CD14-positive monocyte (primary cell): ENCODE measurements around the gene CREG2. TPM values are rescaled to one million over a fixed set of nuclear protein-coding genes. Genes with fewer than 3 reads are reported as not detected.

Experiments
- DNase-seq, 3 donors: peaks; one replicate each; pipeline ENCODE4 v3.0.0-alpha.2; 2011 to 2022
- H2AFZ ChIP-seq: 2 replicates; pipeline ENCODE4 v1.6.0; 2012; ENCODE audit warnings: mild to moderate bottlenecking, low read depth, low read length, inconsistent platforms; ENCODE audit not compliant: insufficient read depth, poor library complexity, severe bottlenecking
- H3K27ac ChIP-seq, 2 donors: 1 replicate in 1 of 2; 2 replicates in 1 of 2; pipeline ENCODE4 v1.5.1; 2012 to 2013; ENCODE audit warnings: low read length in 2 of 2, control low read depth in 1 of 2, inconsistent platforms in 1 of 2, low read depth in 1 of 2, mild to moderate bottlenecking in 1 of 2
- H3K27me3 ChIP-seq, 2 donors: one replicate each; pipeline versions ENCODE4 v1.6.0 to v1.6.1; 2011 to 2013; ENCODE audit warnings: low read length in 2 of 2; ENCODE audit not compliant: control insufficient read depth in 2 of 2, insufficient read depth in 2 of 2
- H3K36me3 ChIP-seq, 2 donors: replicated peaks in 1 of 2; 1 replicate in 1 of 2; 2 replicates in 1 of 2; pipeline versions ENCODE4 v1.5.1 to v1.6.1; 2012 to 2013; ENCODE audit warnings: low read length in 2 of 2, control low read depth in 1 of 2, inconsistent platforms in 1 of 2, mild to moderate bottlenecking in 1 of 2; ENCODE audit not compliant: insufficient read depth in 2 of 2, control insufficient read depth in 1 of 2
- H3K4me1 ChIP-seq, 2 donors: 1 replicate in 1 of 2; 2 replicates in 1 of 2; pipeline versions ENCODE4 v1.5.1 to v1.6.1; 2012 to 2013; ENCODE audit warnings: low read length in 2 of 2, control low read depth in 1 of 2, inconsistent platforms in 1 of 2, mild to moderate bottlenecking in 1 of 2, moderate library complexity in 1 of 2; ENCODE audit not compliant: insufficient read depth in 2 of 2, control insufficient read depth in 1 of 2
- H3K4me2 ChIP-seq: replicated peaks from 2 replicates; pipeline ENCODE3; 2012; ENCODE audit warnings: low read length, moderate library complexity, mild to moderate bottlenecking; ENCODE audit not compliant: poor library complexity, severe bottlenecking; ENCODE audit errors: extremely low read depth
- H3K4me3 ChIP-seq, 3 experiments: fragments of 200-600 bp in 1 of 3; sonication (generic) in 1 of 3; replicated peaks in 1 of 3; 1 replicate in 2 of 3; 2 replicates in 1 of 3; pipeline ENCODE4 v1.5.1; 2011 to 2013; ENCODE audit warnings: low read length in 3 of 3, mild to moderate bottlenecking in 3 of 3, control low read depth in 2 of 3, low read depth in 2 of 3, inconsistent platforms in 1 of 3, moderate library complexity in 1 of 3
- H3K79me2 ChIP-seq: 2 replicates; pipeline ENCODE4 v1.6.0; 2012; ENCODE audit warnings: mild to moderate bottlenecking, control low read depth, inconsistent platforms, low read length, moderate library complexity; ENCODE audit not compliant: insufficient read depth
- H3K9ac ChIP-seq: 2 replicates; pipeline ENCODE4 v1.6.0; 2017; ENCODE audit warnings: low read length, mild to moderate bottlenecking; ENCODE audit not compliant: insufficient read depth, poor library complexity, severe bottlenecking
- H3K9me3 ChIP-seq, 2 donors: replicated peaks in 1 of 2; 1 replicate in 1 of 2; 2 replicates in 1 of 2; pipeline versions ENCODE4 v1.5.1 to v1.6.1; 2012 to 2013; ENCODE audit warnings: low read length in 2 of 2, control low read depth in 1 of 2; ENCODE audit not compliant: control insufficient read depth in 1 of 2, insufficient read depth in 1 of 2
- H4K20me1 ChIP-seq: 2 replicates; pipeline ENCODE4 v1.6.0; 2012; ENCODE audit warnings: mild to moderate bottlenecking, low read length, control low read depth, moderate library complexity; ENCODE audit not compliant: insufficient read depth
- H3K27ac Mint-ChIP-seq, 7 donors: one replicate each; pipeline ENCODE4 v1.8.0; 2020; ENCODE audit warnings: mild to moderate bottlenecking in 7 of 7, mixed read lengths in 7 of 7, moderate library complexity in 6 of 7, inconsistent platforms in 2 of 7
- H3K27me3 Mint-ChIP-seq, 3 donors: one replicate each; pipeline ENCODE4 v1.8.0; 2021 to 2022; ENCODE audit warnings: low read depth in 3 of 3, mild to moderate bottlenecking in 3 of 3, mixed read lengths in 3 of 3, moderate library complexity in 3 of 3, inconsistent platforms in 1 of 3
- H3K36me3 Mint-ChIP-seq, 2 donors: one replicate each; pipeline ENCODE4 v1.8.0; 2020; ENCODE audit warnings: mixed read lengths in 2 of 2, inconsistent platforms in 1 of 2, mild to moderate bottlenecking in 1 of 2
- H3K4me1 Mint-ChIP-seq: one replicate; pipeline ENCODE4 v1.8.0; 2020; ENCODE audit warnings: mild to moderate bottlenecking, mixed read lengths
- H3K4me3 Mint-ChIP-seq, 2 donors: one replicate each; pipeline ENCODE4 v1.8.0; 2020; ENCODE audit warnings: mild to moderate bottlenecking in 2 of 2, mixed read lengths in 2 of 2, moderate library complexity in 1 of 2
- H3K9me3 Mint-ChIP-seq, 7 donors: one replicate each; pipeline ENCODE4 v1.8.0; 2020 to 2022; ENCODE audit warnings: mixed read lengths in 7 of 7, mild to moderate bottlenecking in 6 of 7, moderate library complexity in 6 of 7, inconsistent platforms in 2 of 7
- CTCF ChIP-seq: fragments of 200-600 bp; IDR thresholded peaks from one replicate; pipeline ENCODE4 v1.8.0; 2022; ENCODE audit warnings: antibody characterized with exemption, mild to moderate bottlenecking
- WGBS: methylation state at CpG from one replicate; pipeline ENCODE4 v1.1.5; 2013; ENCODE audit warnings: missing lambda C conversion rate; ENCODE audit not compliant: insufficient coverage; 5-methylcytosine and 5-hydroxymethylcytosine counted together
- intact Hi-C, 2 donors: fragments of 100-400 bp; cut with micrococcal nuclease; formaldehyde crosslinking; loops; one replicate each; pipeline versions ENCODE4 v1.15.0 to v1.15.1; 2023
- polyA plus RNA-seq, 3 donors: library from polyadenylated mRNA; depleted of rRNA in 1 of 3; unstranded in 2 of 3; stranded (reverse) in 1 of 3; fragments of 300-500 nt in 2 of 3; fragments of >200 nt in 1 of 3; fragmentation: Illumina TruSeq in 2 of 3; gene quantifications; 1 replicate in 2 of 3; 2 replicates in 1 of 3; pipeline ENCODE4 v1.2.3, GENCODE V29; 2012 to 2021

Gene CREG2
- polyA plus RNA-seq, 3 donors = not detected

- no peaks in the 10 kb centered on the region for H3K9me3 ChIP-seq
- no peak overlapping the region for H3K27ac ChIP-seq
- H3K27me3 Mint-ChIP-seq = peaks cover 0 to 4% (median 1%) of the 10 kb centered on the region in 3 donors
- peaks cover 19% of the 10 kb centered on the region for H3K4me1 Mint-ChIP-seq
- WGBS = 100% methylated on average over 3 of the region's 7 CpGs
- H3K9ac ChIP-seq = no peak overlapping the region
- H3K4me3 ChIP-seq = no peak overlapping the region
- intact Hi-C loops = no loop called here
- no peak for TF ChIP-seq CTCF
- peaks cover 12 to 16% of the 10 kb centered on the region in 2 donors for H3K4me1 ChIP-seq
- no peaks in the 10 kb centered on the region for H4K20me1 ChIP-seq
- H3K4me2 ChIP-seq = no peak overlapping the region
- H3K36me3 ChIP-seq = no peaks in the 10 kb centered on the region
- H3K79me2 ChIP-seq = no peaks in the 10 kb centered on the region
- DNase-seq = no peak
- no peak overlapping the region for H3K4me3 Mint-ChIP-seq
- H3K36me3 Mint-ChIP-seq = no peaks in the 10 kb centered on the region
- H3K27me3 ChIP-seq = no peaks in the 10 kb centered on the region
- peaks cover 0 to 2% (median 0%) of the 10 kb centered on the region in 7 donors for H3K9me3 Mint-ChIP-seq
- H3K27ac Mint-ChIP-seq = no peak overlapping the region
- H2AFZ ChIP-seq = no peak overlapping the region
Observed at GRCh38 chr2:101359410-101359954, 27.8 kb downstream of the CREG2 start.

- no peak overlapping the region for H3K27ac Mint-ChIP-seq
- H3K9me3 ChIP-seq = no peaks in the 10 kb centered on the region
- no peak for TF ChIP-seq CTCF
- intact Hi-C loops = no loop called here
- no peak overlapping the region for H3K4me2 ChIP-seq
- H3K4me3 Mint-ChIP-seq = no peak overlapping the region
- no peaks in the 10 kb centered on the region for H3K36me3 ChIP-seq
- H3K27me3 ChIP-seq = no peaks in the 10 kb centered on the region
- H3K4me1 Mint-ChIP-seq = peaks cover 16% of the 10 kb centered on the region
- H3K4me1 ChIP-seq = peaks cover 12 to 16% of the 10 kb centered on the region in 2 donors
- H3K36me3 Mint-ChIP-seq = no peaks in the 10 kb centered on the region
- peaks cover 0 to 2% (median 0%) of the 10 kb centered on the region in 7 donors for H3K9me3 Mint-ChIP-seq
- H4K20me1 ChIP-seq = no peaks in the 10 kb centered on the region
- no peak overlapping the region for H2AFZ ChIP-seq
- H3K27ac ChIP-seq = no peak overlapping the region
- H3K79me2 ChIP-seq = no peaks in the 10 kb centered on the region
- H3K27me3 Mint-ChIP-seq = peaks cover 0 to 3% (median 1%) of the 10 kb centered on the region in 3 donors
- no peak overlapping the region for H3K9ac ChIP-seq
- no peak overlapping the region for H3K4me3 ChIP-seq
- no peak for DNase-seq
Observed at GRCh38 chr2:101357376-101357775, 29.9 kb downstream of the CREG2 start.
